ENCODE data around the gene TPRG1L.

The TPRG1L gene

DNA sequence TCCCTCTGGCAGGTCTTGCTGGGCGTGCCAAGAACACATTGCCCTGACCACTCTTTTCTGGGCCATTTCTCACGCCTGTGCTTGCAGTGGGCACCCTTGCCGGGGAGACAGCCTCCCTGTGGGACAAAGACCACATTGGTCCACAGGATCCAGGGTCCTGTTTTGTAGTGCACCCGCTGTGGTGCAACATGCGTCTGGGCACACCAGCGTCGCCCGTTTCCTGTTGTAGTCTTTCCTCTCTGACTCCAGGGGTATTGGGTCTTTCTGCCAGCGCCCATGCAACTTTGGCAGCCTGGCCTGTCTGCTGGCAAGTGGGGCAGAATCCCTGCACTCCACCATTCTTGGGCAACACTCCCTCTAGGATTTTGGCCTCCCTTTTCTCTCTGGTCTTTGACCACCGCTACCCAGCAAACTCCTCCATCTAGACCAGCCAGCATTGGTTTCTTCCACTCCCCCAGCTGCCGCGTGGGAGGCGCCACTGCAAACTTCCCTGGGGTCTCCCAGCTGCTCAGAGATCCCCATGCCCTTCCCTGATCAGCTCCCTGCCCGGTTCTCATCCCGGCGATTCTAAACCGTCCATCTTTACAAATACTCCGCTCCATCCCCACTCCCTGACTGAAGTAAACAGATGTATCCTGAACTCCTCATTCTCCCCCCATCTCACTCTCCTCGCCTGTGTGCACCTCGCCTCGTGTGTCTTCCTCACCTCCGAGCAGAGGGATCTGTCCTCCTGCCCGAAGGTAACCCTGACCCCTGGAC lies 1.2 kb upstream of the TPRG1L start:
- no peaks in the 10 kb centered on the region for H3K9me3 ChIP-seq (ENCODE audit: control insufficient read depth in 1 of 2, low read length in 2 of 2)
- H3K4me1 ChIP-seq (ENCODE audit: control insufficient read depth in 1 of 2, insufficient read depth in 2 of 2, low read length in 2 of 2) = peaks cover 17 to 41% of the 10 kb centered on the region in 2 donors
- H3K27ac ChIP-seq (ENCODE audit: low read length) = no peak overlapping the region
- no peaks in the 10 kb centered on the region for H3K27me3 ChIP-seq (ENCODE audit: low read depth, low read length)
- peak overlapping the region; percentile 78 to 100 for H3K4me3 ChIP-seq (ENCODE audit: low read depth in 1 of 2, low read length in 2 of 2)
- H3K36me3 ChIP-seq (ENCODE audit: control insufficient read depth in 1 of 2, insufficient read depth in 2 of 2, low read length in 2 of 2) = peaks cover 7 to 15% of the 10 kb centered on the region in 2 donors

- Histone ChIP-seq H3K36me3 (ENCODE audit: control insufficient read depth in 1 of 2, insufficient read depth in 2 of 2, low read length in 2 of 2) (peaks cover 13 to 32% of the 10 kb centered on the region in 2 donors), H3K4me1 (ENCODE audit: control insufficient read depth in 1 of 2, insufficient read depth in 2 of 2, low read length in 2 of 2) (peaks cover 17 to 34% of the 10 kb centered on the region in 2 donors), H3K27ac (ENCODE audit: low read length) (peak overlapping the region; percentile 58), H3K4me3 (ENCODE audit: low read depth in 1 of 2, low read length in 2 of 2) (peak overlapping the region; percentile 59 to 100), H3K9me3 (ENCODE audit: control insufficient read depth in 1 of 2, low read length in 2 of 2) (no peaks in the 10 kb centered on the region), H3K27me3 (ENCODE audit: low read depth, low read length) (no peaks in the 10 kb centered on the region)
These were observed 514 bp downstream of the TPRG1L start for GRCh38 chr1:3625151-3625907.

DNA sequence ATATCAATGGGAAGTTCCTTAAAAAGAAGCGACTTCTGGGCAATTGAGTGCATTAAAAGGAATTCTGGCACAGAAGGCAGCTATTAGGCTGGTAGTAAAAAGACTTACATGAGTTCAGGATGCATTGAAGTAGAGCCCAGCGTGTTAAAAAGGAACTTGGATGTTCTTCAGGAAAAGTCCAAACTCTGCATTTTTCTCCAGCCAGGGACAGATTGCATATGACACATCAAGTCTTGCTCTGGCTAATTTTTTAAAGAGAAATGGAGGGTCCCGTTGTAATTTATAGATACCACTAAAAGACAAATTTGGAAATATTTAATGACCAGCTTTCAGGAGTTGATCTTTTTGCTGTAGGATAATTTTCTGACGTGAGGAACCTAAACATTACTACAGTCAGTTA lies 1.2 kb downstream of the TPRG1L start:
- Histone ChIP-seq H3K27ac (ENCODE audit: low read length) (peak overlapping the region; percentile 58), H3K9me3 (ENCODE audit: control insufficient read depth in 1 of 2, low read length in 2 of 2) (no peaks in the 10 kb centered on the region), H3K27me3 (ENCODE audit: low read depth, low read length) (no peaks in the 10 kb centered on the region), H3K4me1 (ENCODE audit: control insufficient read depth in 1 of 2, insufficient read depth in 2 of 2, low read length in 2 of 2) (peaks cover 17 to 28% of the 10 kb centered on the region in 2 donors), H3K36me3 (ENCODE audit: control insufficient read depth in 1 of 2, insufficient read depth in 2 of 2, low read length in 2 of 2) (peaks cover 13 to 38% of the 10 kb centered on the region in 2 donors), H3K4me3 (ENCODE audit: low read depth in 1 of 2, low read length in 2 of 2) (peak overlapping the region; percentile 59 to 100)

DNA sequence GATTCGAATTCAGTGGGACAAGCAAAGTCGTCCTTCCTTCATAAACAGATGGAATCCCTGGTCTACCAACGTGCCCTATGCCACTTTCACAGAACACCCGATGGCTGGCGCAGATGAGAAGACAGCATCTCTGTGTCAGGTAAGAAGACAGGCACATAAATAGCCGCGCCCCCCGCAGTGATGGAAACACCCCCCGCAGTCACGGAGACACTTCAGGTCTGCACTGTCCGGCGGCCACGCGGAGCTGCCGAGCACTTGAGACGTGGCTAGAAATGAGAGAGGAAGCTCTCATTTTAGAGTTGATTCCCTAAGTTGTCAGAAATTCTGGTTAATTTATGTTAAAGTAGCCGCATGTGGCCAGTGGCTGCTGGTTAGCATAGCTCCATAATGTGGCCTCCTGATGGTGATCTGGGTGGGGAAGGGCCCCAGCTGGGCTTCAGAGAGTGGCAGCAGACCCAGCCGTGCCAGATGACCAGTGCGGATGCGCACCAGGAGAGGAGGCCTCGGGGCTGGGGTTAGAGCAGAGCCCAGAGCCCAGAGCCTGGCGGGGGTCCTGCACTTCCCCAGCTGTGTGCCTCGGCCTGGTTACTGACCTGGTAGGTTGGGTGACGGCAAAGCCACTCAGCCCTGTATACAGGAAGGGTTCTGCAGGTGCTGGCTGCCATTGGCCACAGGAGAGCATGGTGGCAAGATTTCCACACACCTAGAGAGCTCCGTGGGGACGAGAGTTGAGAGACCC lies 2.9 kb downstream of the TPRG1L start:
- no peak overlapping the region for H3K27ac ChIP-seq (ENCODE audit: low read length)
- peaks cover 13 to 54% of the 10 kb centered on the region in 2 donors for H3K36me3 ChIP-seq (ENCODE audit: control insufficient read depth in 1 of 2, insufficient read depth in 2 of 2, low read length in 2 of 2)
- no peak overlapping the region for H3K4me3 ChIP-seq (ENCODE audit: low read depth in 1 of 2, low read length in 2 of 2)
- H3K9me3 ChIP-seq (ENCODE audit: control insufficient read depth in 1 of 2, low read length in 2 of 2) = no peaks in the 10 kb centered on the region
- H3K4me1 ChIP-seq (ENCODE audit: control insufficient read depth in 1 of 2, insufficient read depth in 2 of 2, low read length in 2 of 2) = peaks cover 17 to 24% of the 10 kb centered on the region in 2 donors
- no peaks in the 10 kb centered on the region for H3K27me3 ChIP-seq (ENCODE audit: low read depth, low read length)

- Histone ChIP-seq H3K9me3 (ENCODE audit: control insufficient read depth in 1 of 2, low read length in 2 of 2) (no peaks in the 10 kb centered on the region), H3K4me1 (ENCODE audit: control insufficient read depth in 1 of 2, insufficient read depth in 2 of 2, low read length in 2 of 2) (peaks cover 11 to 17% of the 10 kb centered on the region in 2 donors), H3K27me3 (ENCODE audit: low read depth, low read length) (no peaks in the 10 kb centered on the region), H3K27ac (ENCODE audit: low read length) (no peak overlapping the region), H3K4me3 (ENCODE audit: low read depth in 1 of 2, low read length in 2 of 2) (no peak overlapping the region), H3K36me3 (ENCODE audit: control insufficient read depth in 1 of 2, insufficient read depth in 2 of 2, low read length in 2 of 2) (peaks cover 14 to 62% of the 10 kb centered on the region in 2 donors)
These were observed 3.6 kb downstream of the TPRG1L start for GRCh38 chr1:3628445-3628844.

DNA sequence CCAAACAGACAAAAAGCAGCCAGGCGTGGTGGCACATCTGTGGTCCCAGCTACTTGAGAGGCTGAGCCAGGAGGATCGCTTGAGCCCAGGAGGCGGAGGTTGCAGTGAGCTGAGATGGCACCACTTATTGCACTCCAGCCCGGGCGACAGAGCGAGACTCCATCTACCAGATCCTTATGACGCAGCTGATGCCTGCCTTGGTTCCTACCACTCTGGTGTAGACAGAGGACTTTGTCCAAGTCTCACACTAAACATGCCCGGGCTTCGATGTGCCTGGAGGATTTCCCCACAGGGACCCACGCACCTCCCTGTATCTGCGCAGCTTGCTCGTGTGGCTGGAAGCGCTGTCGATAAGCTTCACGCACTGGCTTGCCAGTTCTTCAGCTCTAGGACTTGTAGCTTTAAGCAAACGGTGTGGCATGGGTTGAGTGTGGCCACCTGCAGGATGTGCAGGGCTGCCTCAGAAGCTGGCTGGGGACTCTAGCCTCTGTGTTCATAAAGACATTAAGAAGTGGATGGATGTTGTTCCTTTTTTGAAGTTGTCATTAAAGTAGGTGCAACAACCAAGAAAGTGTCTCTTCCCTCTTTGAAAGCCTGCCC lies 4.8 kb downstream of the TPRG1L start:
- H3K27ac ChIP-seq (ENCODE audit: low read length) = no peak overlapping the region
- peaks cover 24 to 74% of the 10 kb centered on the region in 2 donors for H3K36me3 ChIP-seq (ENCODE audit: control insufficient read depth in 1 of 2, insufficient read depth in 2 of 2, low read length in 2 of 2)
- no peak overlapping the region for H3K4me3 ChIP-seq (ENCODE audit: low read depth in 1 of 2, low read length in 2 of 2)
- H3K27me3 ChIP-seq (ENCODE audit: low read depth, low read length) = no peaks in the 10 kb centered on the region
- no peaks in the 10 kb centered on the region for H3K9me3 ChIP-seq (ENCODE audit: control insufficient read depth in 1 of 2, low read length in 2 of 2)
- peaks cover 6 to 11% of the 10 kb centered on the region in 2 donors for H3K4me1 ChIP-seq (ENCODE audit: control insufficient read depth in 1 of 2, insufficient read depth in 2 of 2, low read length in 2 of 2)

GRCh38 chr1:3630161-3630611 lies 5.4 kb downstream of the TPRG1L start:
- H3K27me3 ChIP-seq (ENCODE audit: low read depth, low read length) = no peaks in the 10 kb centered on the region
- H3K4me3 ChIP-seq (ENCODE audit: low read depth in 1 of 2, low read length in 2 of 2) = no peak overlapping the region
- H3K27ac ChIP-seq (ENCODE audit: low read length) = no peak overlapping the region
- peaks cover 27 to 79% of the 10 kb centered on the region in 2 donors for H3K36me3 ChIP-seq (ENCODE audit: control insufficient read depth in 1 of 2, insufficient read depth in 2 of 2, low read length in 2 of 2)
- no peaks in the 10 kb centered on the region for H3K9me3 ChIP-seq (ENCODE audit: control insufficient read depth in 1 of 2, low read length in 2 of 2)
- H3K4me1 ChIP-seq (ENCODE audit: control insufficient read depth in 1 of 2, insufficient read depth in 2 of 2, low read length in 2 of 2) = peaks cover 6 to 11% of the 10 kb centered on the region in 2 donors

DNA sequence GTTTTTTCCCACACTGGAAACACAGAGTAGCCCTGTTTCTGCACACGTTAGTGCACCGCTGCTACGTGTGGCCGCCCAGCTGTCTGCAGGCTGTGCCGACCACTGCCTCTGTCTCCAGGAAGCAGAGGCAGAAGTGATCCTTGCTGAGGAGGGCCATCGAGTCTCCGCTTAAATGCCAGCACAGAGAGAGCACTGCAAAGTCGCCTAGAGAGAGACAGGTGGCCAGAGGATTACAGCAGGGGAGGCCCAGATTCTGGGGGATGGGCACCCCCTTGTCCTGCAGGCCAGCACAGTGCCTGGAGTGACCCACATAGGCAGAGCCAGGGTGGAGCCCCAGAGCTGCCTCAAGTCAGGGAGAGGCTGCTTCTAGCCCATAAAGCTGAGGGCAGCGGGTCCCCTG lies 6.1 kb downstream of the TPRG1L start:
- Histone ChIP-seq H3K27ac (ENCODE audit: low read length) (no peak overlapping the region), H3K27me3 (ENCODE audit: low read depth, low read length) (no peaks in the 10 kb centered on the region), H3K4me1 (ENCODE audit: control insufficient read depth in 1 of 2, insufficient read depth in 2 of 2, low read length in 2 of 2) (peaks cover 2 to 4% of the 10 kb centered on the region in 2 donors), H3K4me3 (ENCODE audit: low read depth in 1 of 2, low read length in 2 of 2) (no peak overlapping the region), H3K9me3 (ENCODE audit: control insufficient read depth in 1 of 2, low read length in 2 of 2) (no peaks in the 10 kb centered on the region), H3K36me3 (ENCODE audit: control insufficient read depth in 1 of 2, insufficient read depth in 2 of 2, low read length in 2 of 2) (peaks cover 27 to 86% of the 10 kb centered on the region in 2 donors)

DNA sequence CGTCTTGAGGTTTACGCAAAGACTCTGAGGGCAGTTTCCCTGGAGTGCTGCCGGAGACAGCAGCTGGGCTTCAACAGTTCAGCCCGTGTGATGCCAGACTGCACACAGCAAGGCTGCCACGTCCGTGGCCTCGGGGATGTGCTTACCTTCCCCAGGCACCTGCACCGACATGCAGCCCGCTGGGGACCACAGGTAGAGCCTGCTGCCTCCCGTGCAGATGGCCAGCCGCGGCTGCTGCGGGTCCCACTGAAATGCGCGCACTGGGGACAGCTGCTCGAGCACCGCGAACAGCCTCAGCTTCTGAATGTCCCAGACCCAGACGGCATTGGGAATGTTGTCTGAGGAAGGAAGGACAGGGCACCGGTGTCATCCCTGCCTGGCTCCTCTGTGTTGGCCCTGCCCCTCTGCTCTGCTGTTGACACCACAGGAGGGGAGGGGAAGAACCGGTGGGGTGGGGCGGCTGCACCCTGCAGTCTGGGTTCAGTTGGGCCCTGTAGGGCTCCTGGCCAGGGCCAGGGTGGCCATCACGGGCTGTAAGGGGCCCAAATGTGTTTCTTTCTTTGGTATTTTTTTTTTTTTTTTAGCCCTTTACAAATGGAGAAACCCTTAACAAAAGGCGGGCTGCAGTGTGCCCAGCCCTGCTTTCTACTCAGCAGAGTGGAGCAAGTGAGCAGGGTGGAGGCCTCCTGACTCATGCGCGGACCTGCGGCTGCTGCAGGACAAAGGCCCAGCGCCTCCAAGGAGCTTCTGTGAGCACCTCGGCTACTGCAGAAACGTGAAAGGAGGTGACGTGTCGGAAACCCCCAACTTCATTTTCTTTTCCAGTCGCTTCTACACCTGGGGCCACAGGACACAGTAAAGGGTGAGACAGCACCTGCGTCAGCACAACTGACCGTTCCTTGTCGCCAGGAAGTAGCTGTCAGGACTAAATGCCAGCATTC lies 6.8 kb downstream of the TPRG1L start:
- H3K4me1 ChIP-seq (ENCODE audit: control insufficient read depth in 1 of 2, insufficient read depth in 2 of 2, low read length in 2 of 2) = no peaks in the 10 kb centered on the region
- no peak overlapping the region for H3K27ac ChIP-seq (ENCODE audit: low read length)
- H3K9me3 ChIP-seq (ENCODE audit: control insufficient read depth in 1 of 2, low read length in 2 of 2) = no peaks in the 10 kb centered on the region
- H3K36me3 ChIP-seq (ENCODE audit: control insufficient read depth in 1 of 2, insufficient read depth in 2 of 2, low read length in 2 of 2) = peaks cover 31 to 93% of the 10 kb centered on the region in 2 donors
- H3K27me3 ChIP-seq (ENCODE audit: low read depth, low read length) = no peaks in the 10 kb centered on the region
- H3K4me3 ChIP-seq (ENCODE audit: low read depth in 1 of 2, low read length in 2 of 2) = no peak overlapping the region

GRCh38 chr1:3632298-3632697 lies 7.5 kb downstream of the TPRG1L start:
- Histone ChIP-seq H3K4me1 (ENCODE audit: control insufficient read depth in 1 of 2, insufficient read depth in 2 of 2, low read length in 2 of 2) (no peaks in the 10 kb centered on the region), H3K27ac (ENCODE audit: low read length) (no peak overlapping the region), H3K4me3 (ENCODE audit: low read depth in 1 of 2, low read length in 2 of 2) (no peak overlapping the region), H3K9me3 (ENCODE audit: control insufficient read depth in 1 of 2, low read length in 2 of 2) (no peaks in the 10 kb centered on the region), H3K27me3 (ENCODE audit: low read depth, low read length) (no peaks in the 10 kb centered on the region), H3K36me3 (ENCODE audit: control insufficient read depth in 1 of 2, insufficient read depth in 2 of 2, low read length in 2 of 2) (peaks cover 36 to 99% of the 10 kb centered on the region in 2 donors)
